ENCODE data around the gene FBXO47. TPM values are rescaled to one million over a fixed set of nuclear protein-coding genes. Genes with fewer than 3 reads are reported as not detected.

Gene FBXO47
- polyA plus RNA-seq, 1 donor from 2014 or later: not detected

GRCh38 chr17:38907930-38908675, 59.1 kb downstream of the FBXO47 start:
- peaks cover 12 to 24% (median 18%) of the 10 kb centered on the region in 3 donors for H3K4me1 Mint-ChIP-seq
- H3K36me3 Mint-ChIP-seq: no peaks in the 10 kb centered on the region
- H3K27me3 Mint-ChIP-seq: no peaks in the 10 kb centered on the region
- H3K9me3 Mint-ChIP-seq: no peaks in the 10 kb centered on the region
- H3K4me3 Mint-ChIP-seq: no peak overlapping the region
- peak overlapping the region in 2 of 3 donors; percentile 31 to 37 for H3K27ac Mint-ChIP-seq

DNA sequence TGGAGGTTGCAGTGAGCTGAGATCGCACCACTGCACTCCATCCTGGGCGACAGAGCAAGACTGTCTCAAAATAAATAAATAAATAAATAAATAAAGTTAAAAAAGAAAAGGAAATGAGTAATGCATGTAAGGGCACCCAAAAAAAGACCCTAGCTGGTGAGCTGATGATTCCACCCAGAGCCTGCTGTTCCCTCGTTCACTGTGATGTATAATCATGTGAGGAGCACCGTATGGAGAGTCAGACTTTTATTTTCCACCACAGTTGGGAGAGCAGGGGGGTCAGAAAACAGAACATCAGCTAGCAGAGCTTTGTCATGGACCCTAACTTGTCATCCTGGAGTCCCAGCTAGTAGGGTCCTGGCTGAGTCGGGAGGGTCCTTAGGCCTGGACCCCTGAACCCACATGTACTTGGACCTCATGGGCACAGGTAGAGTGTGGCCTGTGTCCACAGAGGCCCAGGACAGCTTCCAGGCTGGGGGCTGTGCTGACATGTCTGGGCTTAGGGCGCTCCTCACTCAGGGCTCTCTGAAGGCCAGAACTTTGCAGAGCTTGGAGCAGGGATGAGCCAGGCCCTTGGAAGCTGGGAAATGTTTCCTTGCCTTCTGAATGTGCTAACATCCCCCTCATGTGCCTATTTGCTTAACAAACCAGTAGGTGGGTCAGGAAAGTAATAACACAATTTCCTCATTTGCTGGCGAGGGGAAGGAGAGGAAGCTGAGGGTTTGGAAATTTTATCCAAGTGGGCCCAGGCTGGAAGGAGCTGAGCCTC, 60.6 kb downstream of the FBXO47 start:
- Mint-ChIP-seq H3K4me1 (peaks cover 12 to 27% (median 18%) of the 10 kb centered on the region in 3 donors), H3K36me3 (no peaks in the 10 kb centered on the region), H3K27me3 (no peaks in the 10 kb centered on the region), H3K27ac (peak overlapping the region in 2 of 3 donors; percentile 37 to 86), H3K4me3 (peak overlapping the region in 1 of 4 donors; percentile 77), H3K9me3 (no peaks in the 10 kb centered on the region)

DNA sequence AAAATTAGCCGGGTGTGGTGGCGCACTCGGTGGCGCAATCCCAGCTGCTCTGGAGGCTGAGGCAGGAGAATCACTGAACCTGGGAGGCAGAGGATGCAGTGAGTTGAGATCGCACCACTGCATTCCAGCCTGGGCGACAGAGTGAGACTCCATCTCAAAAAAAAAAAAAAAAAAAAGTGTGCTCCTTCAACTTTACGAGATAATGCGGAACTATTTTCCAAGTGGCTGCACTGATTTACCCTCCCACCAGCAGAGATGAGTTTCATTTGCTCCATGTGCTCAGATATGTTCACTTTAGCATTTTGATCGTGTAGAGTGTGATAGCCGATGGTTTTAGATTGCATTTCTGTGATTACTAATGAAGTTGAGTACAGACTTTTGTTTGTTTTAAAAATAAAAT, 61.8 kb downstream of the FBXO47 start:
- Mint-ChIP-seq H3K27me3 (no peaks in the 10 kb centered on the region), H3K27ac (peak overlapping the region in 2 of 3 donors; percentile 69 to 86), H3K4me3 (peak overlapping the region in 2 of 4 donors; percentile 81), H3K9me3 (no peaks in the 10 kb centered on the region), H3K4me1 (peaks cover 15 to 32% (median 18%) of the 10 kb centered on the region in 3 donors), H3K36me3 (no peaks in the 10 kb centered on the region)

GRCh38 chr17:38904892-38905291, 62.3 kb downstream of the FBXO47 start:
- peak overlapping the region in 1 of 3 donors; percentile 63 for H3K27ac Mint-ChIP-seq
- H3K4me3 Mint-ChIP-seq: peak overlapping the region in 2 of 4 donors; percentile 81

DNA sequence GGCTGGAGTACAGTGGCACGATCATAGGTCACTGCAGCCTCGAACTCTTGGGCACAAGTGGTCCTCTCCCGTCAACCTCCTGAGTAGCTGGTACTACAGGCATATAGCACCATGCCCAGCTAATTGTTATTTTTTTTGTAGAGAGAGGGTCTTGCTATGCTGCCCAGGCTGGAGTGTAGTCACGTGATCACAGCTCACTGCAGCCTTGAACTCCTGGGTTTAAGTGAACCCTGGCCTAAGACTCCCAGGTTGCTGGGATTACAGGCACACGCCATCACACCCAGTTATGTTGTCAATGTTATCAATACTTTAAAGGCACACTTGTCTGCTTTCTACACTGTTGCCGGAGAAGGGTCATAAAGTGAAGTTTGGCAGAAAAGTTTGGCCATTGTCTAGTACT, 63.8 kb downstream of the FBXO47 start:
- Mint-ChIP-seq H3K36me3 (peaks cover 2% of the 10 kb centered on the region), H3K4me3 (no peak overlapping the region), H3K4me1 (peaks cover 26 to 41% (median 30%) of the 10 kb centered on the region in 3 donors), H3K27me3 (no peaks in the 10 kb centered on the region), H3K27ac (peak overlapping the region in 1 of 3 donors; percentile 26), H3K9me3 (no peaks in the 10 kb centered on the region)

More at GRCh38 chr17:38904892-38905291, 62.3 kb downstream of the FBXO47 start:
- no peaks in the 10 kb centered on the region for H3K36me3 Mint-ChIP-seq
- H3K27me3 Mint-ChIP-seq: no peaks in the 10 kb centered on the region
- H3K4me1 Mint-ChIP-seq: peaks cover 15 to 32% (median 18%) of the 10 kb centered on the region in 3 donors
- H3K9me3 Mint-ChIP-seq: no peaks in the 10 kb centered on the region

DNA sequence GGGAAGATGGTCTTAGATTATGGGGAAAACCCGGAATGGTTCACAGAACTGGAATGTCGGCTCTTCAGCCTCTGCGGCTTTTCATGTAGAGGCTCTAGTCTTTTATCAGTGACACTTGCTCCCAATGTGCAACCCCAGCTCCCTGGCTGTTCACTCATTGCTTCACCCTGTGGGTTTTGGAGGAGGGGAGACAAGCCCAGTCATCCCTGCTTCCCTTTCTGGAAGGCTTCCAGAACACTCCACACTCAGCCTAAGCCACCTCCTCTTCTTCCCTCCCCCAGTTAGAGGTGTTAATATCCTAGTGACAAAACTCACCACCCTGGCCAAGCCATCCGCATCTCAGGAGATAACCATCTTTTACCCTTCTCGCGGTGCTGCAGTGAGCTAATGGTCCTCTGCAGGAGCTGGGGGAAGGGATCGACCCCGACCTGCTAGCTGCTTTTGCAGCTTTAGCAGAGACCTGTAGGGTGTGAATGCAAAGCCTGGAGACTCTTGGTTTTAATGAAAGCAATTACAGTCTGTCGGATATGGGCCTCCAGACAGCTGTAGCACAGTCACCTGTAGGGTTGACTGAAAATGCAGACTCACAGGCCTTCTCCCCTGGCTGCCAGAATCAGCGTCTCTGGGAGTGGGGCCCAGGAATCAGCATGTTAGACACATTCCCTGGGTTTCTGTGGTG, 66.1 kb downstream of the FBXO47 start:
- H3K27ac Mint-ChIP-seq: peak overlapping the region; percentile 39 to 72 (median 43)
- H3K4me3 Mint-ChIP-seq: peak overlapping the region in 1 of 4 donors; percentile 27
- H3K36me3 Mint-ChIP-seq: peaks cover 3% of the 10 kb centered on the region
- no peaks in the 10 kb centered on the region for H3K9me3 Mint-ChIP-seq
- peaks cover 24 to 40% (median 29%) of the 10 kb centered on the region in 3 donors for H3K4me1 Mint-ChIP-seq
- H3K27me3 Mint-ChIP-seq: no peaks in the 10 kb centered on the region

DNA sequence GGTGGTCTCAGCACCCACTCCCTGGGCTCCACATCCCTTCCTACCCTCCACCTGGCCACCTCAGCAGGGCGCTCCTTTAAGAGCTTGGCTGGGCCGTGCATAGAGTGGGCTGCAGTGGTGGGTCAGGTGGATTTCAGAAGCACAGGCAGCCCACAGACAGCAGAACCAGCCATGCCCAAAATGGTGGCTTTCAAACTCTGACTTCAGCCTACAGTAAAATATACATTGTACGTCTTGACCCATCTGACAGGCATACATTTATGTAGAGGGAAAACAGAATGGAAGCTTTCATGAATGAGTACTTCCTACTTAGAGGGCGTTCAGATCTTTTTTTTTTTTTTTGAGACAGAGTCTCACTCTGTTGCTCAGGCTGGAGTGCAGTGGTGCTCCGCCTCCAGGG, 67.8 kb downstream of the FBXO47 start:
- Mint-ChIP-seq H3K27me3 (no peaks in the 10 kb centered on the region), H3K4me3 (peak overlapping the region; percentile 57 to 94 (median 82)), H3K36me3 (peaks cover 3% of the 10 kb centered on the region), H3K9me3 (no peaks in the 10 kb centered on the region), H3K4me1 (peaks cover 18 to 33% (median 21%) of the 10 kb centered on the region in 3 donors), H3K27ac (peak overlapping the region; percentile 89 to 100 (median 96))

- H3K9me3 Mint-ChIP-seq: no peaks in the 10 kb centered on the region
- peaks cover 3% of the 10 kb centered on the region for H3K36me3 Mint-ChIP-seq
- H3K4me1 Mint-ChIP-seq: peaks cover 18 to 35% (median 21%) of the 10 kb centered on the region in 3 donors
- no peaks in the 10 kb centered on the region for H3K27me3 Mint-ChIP-seq
- peak overlapping the region; percentile 89 to 100 (median 96) for H3K27ac Mint-ChIP-seq
- peak overlapping the region; percentile 57 to 94 (median 82) for H3K4me3 Mint-ChIP-seq
Observed at GRCh38 chr17:38898812-38899348, 68.3 kb downstream of the FBXO47 start.

- peaks cover 18 to 35% (median 21%) of the 10 kb centered on the region in 3 donors for H3K4me1 Mint-ChIP-seq
- H3K36me3 Mint-ChIP-seq: peaks cover 3% of the 10 kb centered on the region
- H3K4me3 Mint-ChIP-seq: peak overlapping the region; percentile 57 to 94 (median 82)
- H3K27ac Mint-ChIP-seq: peak overlapping the region; percentile 89 to 100 (median 96)
- no peaks in the 10 kb centered on the region for H3K9me3 Mint-ChIP-seq
- H3K27me3 Mint-ChIP-seq: no peaks in the 10 kb centered on the region
Observed at GRCh38 chr17:38898291-38898679, 68.9 kb downstream of the FBXO47 start.

GRCh38 chr17:38897671-38898290, 69.4 kb downstream of the FBXO47 start:
- Mint-ChIP-seq H3K36me3 (peaks cover 3% of the 10 kb centered on the region), H3K9me3 (no peaks in the 10 kb centered on the region), H3K4me3 (peak overlapping the region in 3 of 4 donors; percentile 57 to 94 (median 91)), H3K27me3 (no peaks in the 10 kb centered on the region), H3K4me1 (peaks cover 18 to 35% (median 21%) of the 10 kb centered on the region in 3 donors), H3K27ac (peak overlapping the region; percentile 89 to 100 (median 96))

- Mint-ChIP-seq H3K4me3 (no peak overlapping the region), H3K27me3 (no peaks in the 10 kb centered on the region), H3K9me3 (no peaks in the 10 kb centered on the region), H3K4me1 (peaks cover 18 to 35% (median 21%) of the 10 kb centered on the region in 3 donors), H3K27ac (peak overlapping the region; percentile 89 to 100 (median 96)), H3K36me3 (peaks cover 3% of the 10 kb centered on the region)
Observed at GRCh38 chr17:38897176-38897575, 70.0 kb downstream of the FBXO47 start.

GRCh38 chr17:38896346-38896954, 70.8 kb downstream of the FBXO47 start:
- H3K9me3 Mint-ChIP-seq: no peaks in the 10 kb centered on the region
- peaks cover 21 to 34% (median 25%) of the 10 kb centered on the region in 3 donors for H3K4me1 Mint-ChIP-seq
- H3K36me3 Mint-ChIP-seq: peaks cover 3% of the 10 kb centered on the region
- H3K27me3 Mint-ChIP-seq: no peaks in the 10 kb centered on the region
- peak overlapping the region; percentile 53 to 100 (median 89) for H3K27ac Mint-ChIP-seq
- H3K4me3 Mint-ChIP-seq: peak overlapping the region in 1 of 4 donors; percentile 66

DNA sequence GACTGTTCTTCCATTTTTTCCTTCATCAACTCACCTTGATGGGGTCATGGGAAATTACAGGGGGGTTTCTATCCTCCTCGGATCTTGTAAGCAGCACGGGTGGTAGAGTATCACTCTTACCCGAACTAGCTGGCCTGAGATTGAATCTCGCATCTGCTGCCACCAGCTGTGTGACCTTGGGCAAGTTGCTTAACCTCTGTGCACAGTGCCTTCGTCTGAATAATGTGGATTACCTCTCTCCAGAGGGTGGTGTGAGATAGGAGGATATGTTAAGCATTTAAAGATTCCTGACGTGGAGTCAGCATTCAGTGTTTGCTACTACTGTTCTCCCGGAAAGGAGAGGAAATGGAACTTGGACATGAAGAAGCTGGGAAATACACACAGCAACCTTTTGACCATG, 72.9 kb downstream of the FBXO47 start:
- peaks cover 1% of the 10 kb centered on the region for H3K36me3 Mint-ChIP-seq
- H3K9me3 Mint-ChIP-seq: no peaks in the 10 kb centered on the region
- H3K4me1 Mint-ChIP-seq: peaks cover 16 to 28% (median 23%) of the 10 kb centered on the region in 3 donors
- peak overlapping the region; percentile 4 to 87 (median 63) for H3K27ac Mint-ChIP-seq
- no peaks in the 10 kb centered on the region for H3K27me3 Mint-ChIP-seq
- H3K4me3 Mint-ChIP-seq: no peak overlapping the region

- Mint-ChIP-seq H3K4me1 (peaks cover 9 to 22% (median 17%) of the 10 kb centered on the region in 3 donors), H3K9me3 (no peaks in the 10 kb centered on the region), H3K27ac (peak overlapping the region; percentile 4 to 63 (median 16)), H3K4me3 (peak overlapping the region in 1 of 4 donors; percentile 55), H3K36me3 (peaks cover 1% of the 10 kb centered on the region), H3K27me3 (no peaks in the 10 kb centered on the region)
Observed at GRCh38 chr17:38893607-38894006, 73.6 kb downstream of the FBXO47 start.
